GM19099 (cell line): Measurements from ENCODE around the gene RPS6KA6.

Experiments used
- POLR2A ChIP-seq: IDR thresholded peaks from 3 replicates; pipeline ENCODE4 v1.6.1; 2011; ENCODE audit warnings: low read depth; ENCODE audit not compliant: insufficient read length; ENCODE audit errors: extremely low read depth

RPS6KA6 gene

DNA sequence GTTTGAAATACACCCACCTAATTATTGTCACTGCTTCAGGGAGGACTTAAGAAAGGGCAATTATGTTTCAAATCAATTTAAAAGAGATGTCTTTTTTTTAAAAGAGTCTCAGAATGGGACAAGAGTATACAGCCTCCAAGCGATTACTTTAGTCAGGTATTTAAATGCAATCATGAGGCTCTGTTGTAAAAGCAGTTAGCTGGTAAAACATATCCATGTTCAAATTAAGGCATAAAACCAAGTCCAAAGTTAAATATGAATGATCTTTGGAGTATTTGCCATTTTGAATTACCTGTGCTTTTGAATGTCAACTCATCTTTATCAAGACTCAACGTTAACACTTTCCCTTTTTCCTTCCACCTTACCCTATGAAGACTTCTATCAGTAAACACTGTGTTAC, 13.7 kb downstream of the RPS6KA6 start:
- TF ChIP-seq POLR2A: no peak

- no peak for TF ChIP-seq POLR2A
Observed at GRCh38 chrX:84170931-84171330, 17.1 kb downstream of the RPS6KA6 start.

GRCh38 chrX:84168574-84168973, 19.4 kb downstream of the RPS6KA6 start:
- TF ChIP-seq POLR2A: no peak

DNA sequence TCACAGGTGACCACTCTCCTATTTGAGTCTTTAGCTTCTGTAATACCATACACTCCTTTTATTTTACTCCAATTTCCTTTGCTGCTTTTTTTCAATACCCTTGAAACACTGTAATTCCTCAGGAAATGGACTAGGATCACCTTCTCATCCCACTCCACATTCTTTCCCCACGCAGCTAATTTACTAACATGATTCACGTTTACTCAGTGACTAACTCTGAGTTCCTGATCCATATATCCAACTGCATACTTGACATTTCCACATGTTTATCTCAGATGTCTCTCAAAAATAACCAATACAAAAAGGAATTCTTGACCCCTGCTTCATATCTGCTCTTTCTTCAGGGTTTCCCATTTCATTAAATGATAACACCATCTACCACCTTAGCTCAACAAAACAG, 19.9 kb downstream of the RPS6KA6 start:
- no peak for TF ChIP-seq POLR2A

DNA sequence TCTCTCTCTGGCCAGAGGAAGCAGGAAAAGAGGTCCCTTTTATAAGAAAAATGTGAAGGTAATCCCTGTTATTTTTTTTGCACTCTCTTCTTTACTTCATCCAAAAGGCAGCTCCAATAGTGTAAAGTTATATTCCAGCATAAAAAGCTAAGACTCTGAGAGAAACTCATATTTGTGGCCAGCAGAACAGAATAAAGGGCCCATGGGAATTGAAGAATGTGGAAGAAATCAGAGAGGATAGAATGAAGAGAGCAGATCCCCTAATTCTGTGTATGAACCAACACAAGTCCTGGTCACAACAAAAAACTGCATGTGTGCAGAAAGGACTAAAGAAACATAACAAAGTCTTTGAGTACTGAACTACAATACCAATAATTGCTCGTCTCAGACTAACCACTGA, 22.3 kb downstream of the RPS6KA6 start:
- TF ChIP-seq POLR2A: no peak

GRCh38 chrX:84162401-84162800, 25.6 kb downstream of the RPS6KA6 start:
- TF ChIP-seq POLR2A: no peak

GRCh38 chrX:84161641-84162040, 26.4 kb downstream of the RPS6KA6 start:
- no peak for TF ChIP-seq POLR2A

DNA sequence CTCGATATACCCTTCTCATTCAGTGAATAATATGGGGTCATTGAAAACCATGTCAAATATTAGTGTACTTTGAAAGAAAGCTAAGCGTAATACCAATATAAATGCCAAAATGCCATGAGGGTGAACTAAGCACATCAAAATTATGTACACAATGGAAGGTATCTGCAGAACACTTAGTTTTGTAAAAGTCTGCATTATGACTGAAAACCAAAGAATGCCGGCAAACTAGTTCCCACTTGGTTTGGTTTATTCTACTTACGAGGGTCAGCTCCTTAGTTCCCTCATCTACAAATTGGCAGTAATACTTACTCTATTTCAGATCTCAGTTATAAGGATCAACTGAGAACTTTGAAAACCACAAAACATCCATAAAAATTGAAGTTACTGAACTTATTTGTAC, 27.3 kb downstream of the RPS6KA6 start:
- no peak for TF ChIP-seq POLR2A

DNA sequence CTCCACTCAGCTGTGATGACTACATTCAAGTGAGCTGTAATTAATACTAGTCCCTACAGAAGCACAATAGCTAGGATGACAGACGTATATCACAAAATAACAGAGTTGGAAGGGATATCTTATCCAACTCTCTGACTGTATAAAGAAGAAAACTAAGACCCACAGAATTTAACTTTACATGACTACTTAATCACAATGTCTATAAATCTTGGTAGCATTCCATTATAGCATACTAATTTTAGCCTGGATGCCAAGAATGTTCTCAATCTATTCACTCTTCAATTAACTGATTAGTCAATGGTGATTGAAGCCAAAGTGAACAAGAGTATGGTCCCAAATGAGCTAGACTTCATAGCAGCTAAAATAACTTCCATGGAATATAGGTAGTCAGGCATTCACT, 31.2 kb downstream of the RPS6KA6 start:
- TF ChIP-seq POLR2A: no peak

DNA sequence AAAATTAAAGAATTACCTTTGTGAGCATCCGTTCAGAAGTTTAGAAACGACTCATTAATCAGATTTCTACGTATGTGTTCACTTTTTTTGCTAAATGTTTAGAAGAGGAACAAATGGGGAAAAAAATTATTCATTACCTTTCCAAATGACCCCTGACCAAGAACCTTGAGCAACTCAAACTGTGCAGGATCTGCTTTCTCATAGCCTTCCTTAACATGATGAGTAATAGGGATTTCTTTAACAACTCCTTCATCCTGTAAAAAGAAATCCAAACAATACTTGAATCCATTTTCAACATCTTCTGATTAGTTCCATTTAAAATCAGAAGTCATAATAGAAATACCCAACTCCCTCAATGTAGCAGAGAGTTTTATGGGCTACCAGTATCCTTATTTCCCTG, 32.1 kb downstream of the RPS6KA6 start:
- TF ChIP-seq POLR2A: no peak

- TF ChIP-seq POLR2A: no peak
Observed at GRCh38 chrX:84153538-84153937, 34.5 kb downstream of the RPS6KA6 start.

GRCh38 chrX:84144991-84145390, 43.0 kb downstream of the RPS6KA6 start:
- no peak for TF ChIP-seq POLR2A

DNA sequence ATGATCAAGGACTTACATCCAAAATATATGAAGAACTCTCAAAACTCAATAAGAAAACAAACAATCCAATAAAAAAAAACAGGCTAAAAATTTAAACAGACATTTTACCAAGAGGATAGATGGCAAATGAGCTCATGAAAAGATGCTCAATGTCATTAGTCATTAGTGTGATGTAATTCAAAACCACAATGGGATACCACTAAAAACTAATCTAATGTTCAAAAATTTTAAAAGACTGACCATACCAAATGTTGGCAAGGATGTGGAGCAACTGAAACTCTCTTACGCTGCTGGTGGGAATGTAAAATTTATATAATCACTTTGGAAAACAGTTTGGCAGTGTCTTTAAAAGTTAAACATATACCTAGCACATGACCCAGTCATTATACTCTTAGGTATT, 43.7 kb downstream of the RPS6KA6 start:
- TF ChIP-seq POLR2A: no peak

DNA sequence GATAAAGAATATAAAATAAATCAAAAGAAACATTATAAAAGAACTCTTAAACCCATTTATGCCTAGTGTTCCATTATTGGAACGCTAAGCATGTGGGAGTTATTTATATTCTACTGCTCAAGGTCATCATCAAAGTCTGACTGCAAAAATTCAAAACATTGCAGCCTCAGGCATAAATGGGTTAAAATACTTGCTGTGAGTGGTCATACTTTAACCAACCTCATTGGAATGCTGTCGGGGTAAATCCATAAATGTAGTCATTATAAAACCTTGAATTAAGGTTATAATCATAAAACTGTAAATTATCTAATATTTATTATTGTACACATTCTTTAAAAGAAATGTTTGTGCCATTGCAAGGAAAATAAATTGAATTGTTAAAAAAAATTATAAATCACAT, 55.0 kb downstream of the RPS6KA6 start:
- TF ChIP-seq POLR2A: no peak

- no peak for TF ChIP-seq POLR2A
Observed at GRCh38 chrX:84123585-84123984, 64.4 kb downstream of the RPS6KA6 start.

DNA sequence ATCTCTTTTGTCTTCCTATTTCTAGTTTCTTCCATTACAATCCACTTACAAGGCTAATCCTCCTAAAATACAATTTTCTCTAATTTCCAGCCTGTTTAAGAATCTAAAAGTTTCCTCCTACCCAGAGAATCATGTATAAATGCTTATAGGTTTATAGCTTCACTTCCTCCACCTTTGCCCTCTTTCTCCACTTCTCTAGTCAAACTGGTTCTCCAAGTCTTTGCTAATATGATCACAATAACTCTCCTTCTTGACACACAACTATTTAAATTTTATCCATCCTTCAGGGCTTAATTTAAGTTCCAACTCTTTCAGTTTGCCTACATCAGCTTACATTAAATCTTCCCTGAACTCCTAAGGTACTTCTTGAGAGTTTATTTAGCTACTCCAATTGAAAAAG, 69.2 kb downstream of the RPS6KA6 start:
- no peak for TF ChIP-seq POLR2A

GRCh38 chrX:84118315-84118714, 69.7 kb downstream of the RPS6KA6 start:
- no peak for TF ChIP-seq POLR2A

GRCh38 chrX:84108584-84108983, 79.4 kb downstream of the RPS6KA6 start:
- TF ChIP-seq POLR2A: no peak
